Mucosa of descending colon (tissue), 3 donors: ENCODE data around the gene TTLL6. TPM values are rescaled to one million over a fixed set of nuclear protein-coding genes. Genes with fewer than 3 reads are reported as not detected.
A peak's percentile ranks its signal among the peaks of the same experiment; 100 is the strongest.

Experiments used
- ATAC-seq: fragments of 200-7000 bp; cut with Tn5 transposase; one replicate; pipeline ENCODE4 v1.9.1; 2020; ENCODE audit warnings: mild to moderate bottlenecking, moderate library complexity
- DNase-seq, 3 donors: peaks; one replicate each; pipeline ENCODE4 v3.0.0-alpha.2; 2020
- H3K36me3 ChIP-seq: fragments of 200-600 bp; one replicate; pipeline ENCODE4 v1.8.0; 2021; ENCODE audit warnings: low read depth, mild to moderate bottlenecking
- H3K4me1 ChIP-seq: fragments of 200-600 bp; one replicate; pipeline ENCODE4 v1.8.0; 2021; ENCODE audit warnings: low read depth, mild to moderate bottlenecking
- H3K4me3 ChIP-seq: fragments of 200-600 bp; one replicate; pipeline ENCODE4 v1.8.0; 2021; ENCODE audit warnings: mild to moderate bottlenecking
- H3K9me3 ChIP-seq: fragments of 200-600 bp; one replicate; pipeline ENCODE4 v1.8.0; 2021; ENCODE audit warnings: mild to moderate bottlenecking
- CTCF ChIP-seq: fragments of 200-600 bp; IDR thresholded peaks from one replicate; pipeline ENCODE4 v1.8.0; 2022; ENCODE audit warnings: antibody characterized with exemption, mild to moderate bottlenecking
- intact Hi-C, 2 donors: fragments of 100-400 bp; cut with DNase I in 1 of 2; cut with micrococcal nuclease in 1 of 2; formaldehyde crosslinking; loops; one replicate each; pipeline versions ENCODE4 v1.11.0 to v1.11.1; 2022; cut with DNase I, micrococcal nuclease
- total RNA-seq, 3 donors: library from RNA; stranded (reverse); fragmentation: NEBNext Ultra II Directional in 2 of 3; extraction: Animal tissue kit (Norgen Biotek cat#: 25700) in 2 of 3; gene quantifications; one replicate each; pipeline versions ENCODE4 v1.2.1 to v1.2.4, GENCODE V29; 2021 to 2023
- donor health status: DM: no; HTN: no; CAD: no; lungs with moderate emphysema.
- donor health status: DM: no; HTN: no; CAD: no.
- donor health status: DM: no; HTN: yes; CAD: no.

Gene TTLL6
- total RNA-seq, 3 donors from 2014 or later: 10.7 to 25.1 (median 12.2) TPM

- TF ChIP-seq CTCF: no peak
- ATAC-seq (no peak), DNase-seq (no peak)
- Histone ChIP-seq H3K9me3 (no peaks in the 10 kb centered on the region), H3K4me1 (no peaks in the 10 kb centered on the region), H3K36me3 (no peaks in the 10 kb centered on the region), H3K4me3 (no peak overlapping the region)
- intact Hi-C loops: no loop called here
These were observed 83.2 kb downstream of the TTLL6 start for GRCh38 chr17:48733632-48734328.

- no peak for ATAC-seq
- Histone ChIP-seq H3K4me1 (peaks cover 4% of the 10 kb centered on the region), H3K4me3 (no peak overlapping the region), H3K36me3 (no peaks in the 10 kb centered on the region), H3K9me3 (no peaks in the 10 kb centered on the region)
- DNase-seq: no peak
- intact Hi-C loops: no loop called here
- TF ChIP-seq CTCF: no peak
These were observed 84.1 kb downstream of the TTLL6 start for GRCh38 chr17:48732688-48733629.

- H3K4me3 ChIP-seq: no peak overlapping the region
- no peaks in the 10 kb centered on the region for H3K36me3 ChIP-seq
- H3K4me1 ChIP-seq: peaks cover 4% of the 10 kb centered on the region
- no peaks in the 10 kb centered on the region for H3K9me3 ChIP-seq
- intact Hi-C loops: no loop called here
- TF ChIP-seq CTCF: no peak
- DNase-seq: no peak
- ATAC-seq: no peak
These were observed 85.7 kb downstream of the TTLL6 start for GRCh38 chr17:48731355-48731754.

- intact Hi-C loops: no loop called here
- no peak for TF ChIP-seq CTCF
- no peak for ATAC-seq
These were observed 86.8 kb downstream of the TTLL6 start for GRCh38 chr17:48730240-48730550.

DNA sequence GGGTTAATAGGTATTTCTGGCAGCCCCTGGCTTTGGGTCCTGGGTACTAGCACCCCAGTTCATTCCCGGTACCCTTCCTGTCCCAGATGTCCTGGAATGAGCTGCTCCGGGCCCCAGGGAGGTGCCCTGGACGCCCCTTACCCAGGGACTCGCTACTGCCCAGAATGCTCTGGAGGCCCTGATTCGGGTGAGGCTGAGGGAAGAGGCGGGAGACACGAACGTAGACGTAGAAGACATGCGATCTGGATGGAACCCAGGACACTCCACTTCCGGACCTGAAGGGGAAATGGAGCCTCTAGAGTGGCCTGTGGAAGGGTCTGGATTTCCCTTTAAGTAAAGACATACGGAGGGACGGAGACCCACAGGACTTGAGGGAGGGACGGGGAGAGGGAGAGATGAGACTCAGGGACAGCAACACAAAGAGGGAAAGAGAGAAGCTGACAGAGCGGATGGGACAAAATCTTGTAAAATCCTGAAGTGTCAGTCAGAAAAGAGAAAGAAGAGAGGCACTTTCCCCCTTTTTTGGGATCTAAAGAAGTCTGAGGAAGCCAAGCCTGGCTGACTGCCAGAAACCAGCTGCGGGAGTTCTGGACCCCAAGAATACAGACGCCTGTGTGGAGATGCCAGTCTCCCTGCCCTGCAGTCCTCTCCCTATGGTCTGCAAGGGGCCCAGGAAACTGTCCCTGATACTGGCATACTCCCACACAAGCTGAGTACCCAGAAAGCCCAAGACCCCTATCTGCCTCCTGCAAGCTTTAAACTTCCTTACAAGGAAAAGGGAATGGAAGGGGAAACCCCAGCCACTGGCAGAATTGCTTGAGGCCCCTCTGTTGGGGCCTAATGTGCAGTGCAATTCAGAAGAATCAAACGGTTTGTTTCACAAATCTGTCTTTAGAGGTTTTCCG is 87.4 kb downstream of the TTLL6 start:
- no peak overlapping the region for H3K4me3 ChIP-seq
- no peak for TF ChIP-seq CTCF
- no peaks in the 10 kb centered on the region for H3K9me3 ChIP-seq
- intact Hi-C loops: loop anchor here in 1 of 2 donors (5.0 kb wide), 2 partner anchors 63 to 153 kb away; no protein-coding TSS in a partner anchor
- ATAC-seq (peak; percentile 33), DNase-seq (peak in 2 of 3 donors; percentile 62 to 63)
- H3K4me1 ChIP-seq: peaks cover 13% of the 10 kb centered on the region
- H3K36me3 ChIP-seq: no peaks in the 10 kb centered on the region

More at GRCh38 chr17:48730240-48730550, 86.8 kb downstream of the TTLL6 start:
- no peak for DNase-seq
- peaks cover 7% of the 10 kb centered on the region for H3K4me1 ChIP-seq
- H3K9me3 ChIP-seq: no peaks in the 10 kb centered on the region
- H3K36me3 ChIP-seq: no peaks in the 10 kb centered on the region
- no peak overlapping the region for H3K4me3 ChIP-seq
